Astrocyte (in vitro differentiated cells and primary cell): ENCODE data around the gene ADGRD1. TPM values are rescaled to one million over a fixed set of nuclear protein-coding genes. Genes with fewer than 3 reads are reported as not detected.

Experiments used
- DNase-seq: peaks from one replicate; pipeline ENCODE4 v3.0.0-alpha.2; 2010; ENCODE audit warnings: low read depth
- FAIRE-seq: peaks from 2 replicates; lab custom pipeline; 2011; peaks lifted over from hg19 to GRCh38; lab: Jason Lieb, UNC
- H2AFZ ChIP-seq: 2 replicates; pipeline ENCODE4 v1.6.0; 2012; ENCODE audit warnings: low read depth, low read length, inconsistent platforms
- H3K27ac ChIP-seq: 2 replicates; pipeline ENCODE4 v1.5.1; 2011; ENCODE audit warnings: low read depth, low read length, inconsistent platforms
- H3K27me3 ChIP-seq: 2 replicates; pipeline ENCODE4 v1.6.0; 2011; ENCODE audit warnings: low read length, inconsistent platforms; ENCODE audit not compliant: insufficient read depth
- H3K36me3 ChIP-seq: 2 replicates; pipeline ENCODE4 v1.5.1; 2011; ENCODE audit warnings: low read length, inconsistent platforms; ENCODE audit not compliant: insufficient read depth
- H3K4me1 ChIP-seq: 2 replicates; pipeline ENCODE4 v1.5.1; 2011; ENCODE audit warnings: low read length, inconsistent platforms; ENCODE audit not compliant: insufficient read depth
- H3K4me2 ChIP-seq: 2 replicates; pipeline ENCODE4 v1.6.0; 2012; ENCODE audit warnings: low read length, inconsistent platforms
- H3K4me3 ChIP-seq: 2 replicates; pipeline ENCODE4 v1.5.1; 2011; ENCODE audit warnings: low read depth, mild to moderate bottlenecking, low read length, inconsistent platforms; ENCODE audit not compliant: insufficient read depth
- H3K79me2 ChIP-seq: 2 replicates; pipeline ENCODE4 v1.6.0; 2012; ENCODE audit warnings: mild to moderate bottlenecking, low read length, inconsistent platforms; ENCODE audit not compliant: insufficient read depth
- H3K9ac ChIP-seq: 2 replicates; pipeline ENCODE4 v1.6.0; 2012; ENCODE audit warnings: mild to moderate bottlenecking, low read length, inconsistent platforms
- H3K9me3 ChIP-seq: 2 replicates; pipeline ENCODE4 v1.5.1; 2012; ENCODE audit warnings: low read depth, mild to moderate bottlenecking, low read length, inconsistent platforms; ENCODE audit not compliant: insufficient read depth
- H4K20me1 ChIP-seq: 2 replicates; pipeline ENCODE4 v1.6.0; 2012; ENCODE audit warnings: low read length, inconsistent platforms; ENCODE audit not compliant: insufficient read depth
- H3K27ac Mint-ChIP-seq: one replicate; pipeline ENCODE4 v1.8.0; 2021; ENCODE audit warnings: mild to moderate bottlenecking, mixed read lengths; ENCODE audit not compliant: unreplicated experiment
- H3K27me3 Mint-ChIP-seq: one replicate; pipeline ENCODE4 v1.8.0; 2021; ENCODE audit warnings: low read depth, mixed read lengths; ENCODE audit not compliant: unreplicated experiment
- H3K36me3 Mint-ChIP-seq: one replicate; pipeline ENCODE4 v1.8.0; 2021; ENCODE audit warnings: low read depth, mixed read lengths; ENCODE audit not compliant: unreplicated experiment
- H3K4me1 Mint-ChIP-seq: one replicate; pipeline ENCODE4 v1.8.0; 2021; ENCODE audit warnings: low read depth, mixed read lengths; ENCODE audit not compliant: unreplicated experiment
- H3K4me3 Mint-ChIP-seq: one replicate; pipeline ENCODE4 v1.8.0; 2021; ENCODE audit warnings: mild to moderate bottlenecking, moderate library complexity, mixed read lengths; ENCODE audit not compliant: unreplicated experiment
- H3K9me3 Mint-ChIP-seq: one replicate; pipeline ENCODE4 v1.8.0; 2021; ENCODE audit warnings: mild to moderate bottlenecking, mixed read lengths; ENCODE audit not compliant: unreplicated experiment
- EZH2 ChIP-seq: IDR thresholded peaks from 2 replicates; pipeline ENCODE4 v1.6.1; 2012; ENCODE audit warnings: mild to moderate bottlenecking, low read length, inconsistent platforms; ENCODE audit not compliant: insufficient read depth
- total RNA-seq: library from RNA; stranded (reverse); gene quantifications from 2 replicates; pipeline ENCODE4 v1.2.1, GENCODE V29; 2021
- TF ChIP-seq, protein P1 (sequence below): IDR thresholded peaks from 2 replicates; pipeline ENCODE4 v1.5.1; 2011; ENCODE audit warnings: low read depth, mild to moderate bottlenecking, inconsistent platforms, low read length, moderate library complexity; ENCODE audit not compliant: insufficient read depth

The ADGRD1 gene
- total RNA-seq, 1 donor from 2014 or later, result 3.0 TPM

DNA sequence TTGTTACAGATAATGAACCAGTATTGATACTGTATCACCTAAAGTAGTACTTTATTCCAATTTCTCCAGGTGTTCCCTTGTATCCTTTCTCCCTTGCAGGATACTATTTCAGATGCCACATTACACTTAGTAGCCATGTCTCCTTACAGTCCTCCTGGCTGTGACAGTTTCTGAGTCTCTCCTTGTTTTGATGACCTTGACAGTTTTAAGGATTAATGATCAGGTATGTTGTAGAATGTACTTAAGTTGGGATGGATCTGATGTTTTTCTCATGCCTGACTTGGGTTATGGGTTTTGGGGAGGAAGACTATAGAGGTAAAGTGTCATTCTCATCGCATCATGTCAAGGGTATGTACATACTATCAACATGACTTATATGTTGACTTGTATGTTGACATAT is 193.6 kb downstream of the ADGRD1 start:
- H3K4me2 ChIP-seq, result no peak overlapping the region
- H3K27ac ChIP-seq, result no peak overlapping the region
- H4K20me1 ChIP-seq, result no peaks in the 10 kb centered on the region
- no peaks in the 10 kb centered on the region for H3K27me3 ChIP-seq
- no peak overlapping the region for H2AFZ ChIP-seq
- no peak for DNase-seq
- H3K4me3 ChIP-seq, result no peak overlapping the region
- H3K9me3 Mint-ChIP-seq, result peaks cover 2% of the 10 kb centered on the region
- H3K9ac ChIP-seq, result no peak overlapping the region
- TF ChIP-seq EZH2, result no peak
- TF ChIP-seq, protein P1, sequence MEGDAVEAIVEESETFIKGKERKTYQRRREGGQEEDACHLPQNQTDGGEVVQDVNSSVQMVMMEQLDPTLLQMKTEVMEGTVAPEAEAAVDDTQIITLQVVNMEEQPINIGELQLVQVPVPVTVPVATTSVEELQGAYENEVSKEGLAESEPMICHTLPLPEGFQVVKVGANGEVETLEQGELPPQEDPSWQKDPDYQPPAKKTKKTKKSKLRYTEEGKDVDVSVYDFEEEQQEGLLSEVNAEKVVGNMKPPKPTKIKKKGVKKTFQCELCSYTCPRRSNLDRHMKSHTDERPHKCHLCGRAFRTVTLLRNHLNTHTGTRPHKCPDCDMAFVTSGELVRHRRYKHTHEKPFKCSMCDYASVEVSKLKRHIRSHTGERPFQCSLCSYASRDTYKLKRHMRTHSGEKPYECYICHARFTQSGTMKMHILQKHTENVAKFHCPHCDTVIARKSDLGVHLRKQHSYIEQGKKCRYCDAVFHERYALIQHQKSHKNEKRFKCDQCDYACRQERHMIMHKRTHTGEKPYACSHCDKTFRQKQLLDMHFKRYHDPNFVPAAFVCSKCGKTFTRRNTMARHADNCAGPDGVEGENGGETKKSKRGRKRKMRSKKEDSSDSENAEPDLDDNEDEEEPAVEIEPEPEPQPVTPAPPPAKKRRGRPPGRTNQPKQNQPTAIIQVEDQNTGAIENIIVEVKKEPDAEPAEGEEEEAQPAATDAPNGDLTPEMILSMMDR, result no peak
- no peaks in the 10 kb centered on the region for H3K9me3 ChIP-seq
- peaks cover 27% of the 10 kb centered on the region for H3K27me3 Mint-ChIP-seq
- no peaks in the 10 kb centered on the region for H3K4me1 ChIP-seq
- no peak overlapping the region for H3K4me3 Mint-ChIP-seq
- FAIRE-seq, result no peak
- no peaks in the 10 kb centered on the region for H3K36me3 Mint-ChIP-seq
- H3K4me1 Mint-ChIP-seq, result no peaks in the 10 kb centered on the region
- H3K27ac Mint-ChIP-seq, result no peak overlapping the region
- no peaks in the 10 kb centered on the region for H3K79me2 ChIP-seq
- no peaks in the 10 kb centered on the region for H3K36me3 ChIP-seq

GRCh38 chr12:131147894-131148293 is 194.2 kb downstream of the ADGRD1 start:
- TF ChIP-seq, protein P1, result no peak
- no peak for TF ChIP-seq EZH2
- H3K27me3 Mint-ChIP-seq, result peaks cover 31% of the 10 kb centered on the region

GRCh38 chr12:131151558-131152345 is 198.0 kb downstream of the ADGRD1 start:
- no peak overlapping the region for H3K9ac ChIP-seq
- H3K27ac ChIP-seq, result no peak overlapping the region
- FAIRE-seq, result no peak
- H3K79me2 ChIP-seq, result no peaks in the 10 kb centered on the region
- H4K20me1 ChIP-seq, result no peaks in the 10 kb centered on the region
- no peak overlapping the region for H3K4me2 ChIP-seq
- H2AFZ ChIP-seq, result no peak overlapping the region
- DNase-seq, result no peak
- Mint-ChIP-seq H3K4me3 (no peak overlapping the region), H3K36me3 (no peaks in the 10 kb centered on the region), H3K4me1 (no peaks in the 10 kb centered on the region), H3K27me3 (peaks cover 55% of the 10 kb centered on the region), H3K27ac (no peak overlapping the region), H3K9me3 (peaks cover 5% of the 10 kb centered on the region)
- H3K4me1 ChIP-seq, result no peaks in the 10 kb centered on the region
- no peak for TF ChIP-seq EZH2
- TF ChIP-seq, protein P1, result no peak
- no peaks in the 10 kb centered on the region for H3K36me3 ChIP-seq
- no peak overlapping the region for H3K4me3 ChIP-seq
- H3K9me3 ChIP-seq, result peaks cover 6% of the 10 kb centered on the region
- no peaks in the 10 kb centered on the region for H3K27me3 ChIP-seq

More at GRCh38 chr12:131147894-131148293, 194.2 kb downstream of the ADGRD1 start:
- H3K4me2 ChIP-seq, result no peak overlapping the region
- no peak for DNase-seq
- no peak overlapping the region for H3K27ac ChIP-seq
- Mint-ChIP-seq H3K9me3 (peaks cover 2% of the 10 kb centered on the region), H3K4me1 (no peaks in the 10 kb centered on the region), H3K36me3 (no peaks in the 10 kb centered on the region), H3K27ac (no peak overlapping the region), H3K4me3 (no peak overlapping the region)
- no peaks in the 10 kb centered on the region for H3K36me3 ChIP-seq
- no peaks in the 10 kb centered on the region for H4K20me1 ChIP-seq
- H3K79me2 ChIP-seq, result no peaks in the 10 kb centered on the region
- no peaks in the 10 kb centered on the region for H3K27me3 ChIP-seq
- peaks cover 3% of the 10 kb centered on the region for H3K9me3 ChIP-seq
- no peak overlapping the region for H3K4me3 ChIP-seq
- FAIRE-seq, result no peak
- H2AFZ ChIP-seq, result no peak overlapping the region
- no peak overlapping the region for H3K9ac ChIP-seq
- H3K4me1 ChIP-seq, result no peaks in the 10 kb centered on the region
